GM12874 (cell line): Measurements from ENCODE around the gene SMIM36.

Experiments
- TF ChIP-seq, protein P1 (sequence below): IDR thresholded peaks from 2 replicates; pipeline ENCODE4 v1.5.1; 2011; ENCODE audit warnings: low read depth, mild to moderate bottlenecking, control low read depth, low read length, moderate library complexity; ENCODE audit not compliant: insufficient read depth

Gene SMIM36

DNA sequence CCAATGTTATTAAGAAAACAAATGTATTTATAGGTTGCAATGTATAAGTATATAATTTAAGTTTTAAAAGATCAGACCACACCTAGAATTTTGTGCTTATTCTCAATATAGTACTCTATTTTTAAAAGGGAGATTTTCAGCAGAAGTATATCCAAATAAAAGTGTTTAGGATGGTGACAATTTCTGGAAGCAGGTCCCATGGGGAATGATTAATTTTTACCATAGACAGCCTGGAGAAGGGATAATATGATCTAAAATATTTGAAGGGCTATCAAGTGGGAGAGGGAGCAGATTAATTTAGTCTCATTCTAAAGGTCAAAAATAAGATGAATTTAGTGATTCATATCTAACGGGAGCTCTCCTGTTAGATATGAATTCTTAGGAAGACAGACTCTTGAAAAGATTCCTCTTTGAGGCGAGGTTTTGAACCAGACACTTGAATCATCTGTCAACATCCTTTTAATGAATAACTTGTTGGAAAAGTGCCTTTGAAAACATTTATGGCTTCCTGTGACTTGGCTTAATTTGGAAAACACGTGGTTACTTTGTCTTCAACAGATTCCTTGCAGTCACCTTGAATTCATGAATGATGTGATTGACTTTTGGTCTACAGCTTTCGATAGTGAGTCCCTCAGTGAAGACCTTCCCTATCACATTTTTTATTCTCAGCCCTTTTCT, 29.3 kb upstream of the SMIM36 start:
- TF ChIP-seq, protein P1, sequence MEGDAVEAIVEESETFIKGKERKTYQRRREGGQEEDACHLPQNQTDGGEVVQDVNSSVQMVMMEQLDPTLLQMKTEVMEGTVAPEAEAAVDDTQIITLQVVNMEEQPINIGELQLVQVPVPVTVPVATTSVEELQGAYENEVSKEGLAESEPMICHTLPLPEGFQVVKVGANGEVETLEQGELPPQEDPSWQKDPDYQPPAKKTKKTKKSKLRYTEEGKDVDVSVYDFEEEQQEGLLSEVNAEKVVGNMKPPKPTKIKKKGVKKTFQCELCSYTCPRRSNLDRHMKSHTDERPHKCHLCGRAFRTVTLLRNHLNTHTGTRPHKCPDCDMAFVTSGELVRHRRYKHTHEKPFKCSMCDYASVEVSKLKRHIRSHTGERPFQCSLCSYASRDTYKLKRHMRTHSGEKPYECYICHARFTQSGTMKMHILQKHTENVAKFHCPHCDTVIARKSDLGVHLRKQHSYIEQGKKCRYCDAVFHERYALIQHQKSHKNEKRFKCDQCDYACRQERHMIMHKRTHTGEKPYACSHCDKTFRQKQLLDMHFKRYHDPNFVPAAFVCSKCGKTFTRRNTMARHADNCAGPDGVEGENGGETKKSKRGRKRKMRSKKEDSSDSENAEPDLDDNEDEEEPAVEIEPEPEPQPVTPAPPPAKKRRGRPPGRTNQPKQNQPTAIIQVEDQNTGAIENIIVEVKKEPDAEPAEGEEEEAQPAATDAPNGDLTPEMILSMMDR: no peak

DNA sequence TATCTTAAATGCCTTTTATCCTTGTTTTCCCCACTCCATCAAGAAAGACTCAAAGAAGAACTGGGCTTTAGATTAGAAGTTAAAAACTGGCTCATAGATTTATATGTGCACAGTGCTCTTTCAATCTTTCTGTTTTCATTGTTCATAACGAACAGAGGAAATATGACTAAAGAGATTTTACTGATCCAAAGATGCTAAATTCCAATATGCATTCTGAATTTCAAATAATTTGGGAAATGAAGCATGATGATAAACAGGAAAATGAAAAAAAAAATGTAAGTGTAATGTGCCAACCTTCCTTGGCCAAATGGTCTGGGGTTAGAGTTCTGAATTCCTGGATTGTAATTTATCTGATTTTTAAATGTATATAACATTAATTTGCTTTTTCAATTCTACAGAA, 25.0 kb upstream of the SMIM36 start:
- TF ChIP-seq, protein P1: no peak

DNA sequence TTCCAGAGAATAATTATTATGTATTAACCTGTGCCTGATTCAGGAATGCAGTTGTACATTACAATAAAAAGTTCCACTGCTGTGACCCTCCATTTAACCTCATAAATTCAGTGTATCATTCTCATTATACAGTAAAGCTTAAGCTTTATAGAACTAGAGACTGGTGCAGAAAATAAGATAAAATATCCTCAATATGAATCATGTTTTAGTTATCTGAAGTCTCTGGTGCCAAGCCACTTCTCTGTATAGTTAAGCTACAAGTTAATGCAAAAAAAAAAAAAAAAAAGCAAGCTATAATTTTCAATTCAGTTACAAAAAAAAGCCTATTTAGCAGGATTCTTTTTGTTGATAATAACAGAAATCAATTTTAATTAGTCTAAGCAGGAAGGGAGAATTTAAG, 22.4 kb upstream of the SMIM36 start:
- TF ChIP-seq, protein P1: no peak

DNA sequence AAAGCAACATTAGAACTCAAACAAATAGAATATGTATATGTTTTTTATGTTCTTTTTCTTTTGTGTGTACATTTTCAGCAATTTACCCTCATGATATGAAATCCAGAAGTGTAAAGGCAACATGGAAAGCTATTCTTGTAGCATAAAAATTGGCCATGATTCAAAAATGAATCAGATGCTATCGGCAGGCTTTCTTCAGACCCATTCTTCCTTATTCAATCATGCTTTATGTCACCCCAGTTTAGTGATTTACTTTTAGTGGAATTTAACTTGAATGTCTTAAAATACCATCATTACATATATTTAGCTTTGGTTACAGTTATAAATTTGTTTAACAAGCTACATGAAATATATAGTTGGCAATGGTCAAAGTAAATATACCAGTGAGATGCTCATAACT, 21.4 kb upstream of the SMIM36 start:
- TF ChIP-seq, protein P1: no peak

DNA sequence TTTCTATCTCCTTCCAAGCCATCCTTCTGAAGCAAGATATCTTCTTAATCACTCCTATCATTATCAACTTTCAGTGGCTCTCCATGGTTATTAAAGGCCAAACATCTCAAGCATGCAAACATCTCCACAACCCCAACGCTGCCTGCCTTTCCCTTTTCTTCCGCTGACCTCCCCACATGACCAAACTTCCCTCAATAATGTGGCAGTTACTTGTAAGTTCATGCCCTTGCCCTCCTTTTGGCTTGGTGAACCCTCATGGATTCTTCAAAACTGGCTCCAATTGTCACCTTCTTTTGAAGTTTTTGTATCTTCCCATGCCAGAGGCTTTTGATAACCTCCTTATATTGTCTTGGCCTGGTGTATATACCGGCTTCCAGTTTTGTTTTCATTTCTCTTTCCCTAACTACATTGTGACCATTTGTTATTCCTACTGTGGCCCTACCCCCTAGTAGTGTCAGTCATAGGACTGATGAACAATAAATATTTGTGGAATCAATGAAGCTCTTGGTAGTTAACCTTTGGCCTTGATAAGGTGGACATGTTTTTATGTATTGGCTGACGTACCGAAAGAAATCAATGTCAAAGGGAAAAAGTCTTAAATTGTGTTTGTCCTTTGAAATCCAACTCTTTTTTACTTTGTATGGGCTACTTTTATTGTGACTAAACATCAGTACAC, 19.9 kb upstream of the SMIM36 start:
- TF ChIP-seq, protein P1: no peak

DNA sequence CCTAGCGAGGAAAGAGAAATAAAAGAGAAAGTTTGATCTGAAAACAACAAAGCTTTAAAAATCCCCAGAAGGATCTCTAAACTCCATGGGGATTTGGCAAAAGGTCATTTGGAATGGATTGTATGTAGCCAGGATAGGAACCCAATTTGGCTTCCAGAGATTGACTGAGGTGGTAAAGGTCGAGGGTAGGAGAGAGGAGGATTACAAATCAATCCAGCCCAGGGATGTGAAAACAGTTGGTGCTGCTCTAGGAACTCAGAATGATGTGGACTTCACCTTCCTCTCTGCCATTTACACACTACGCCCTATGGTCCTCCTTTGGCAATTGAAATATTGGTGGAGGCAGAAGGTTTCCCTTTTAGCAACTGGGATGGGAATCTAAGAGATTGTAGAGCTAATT, 18.8 kb upstream of the SMIM36 start:
- TF ChIP-seq, protein P1: no peak

DNA sequence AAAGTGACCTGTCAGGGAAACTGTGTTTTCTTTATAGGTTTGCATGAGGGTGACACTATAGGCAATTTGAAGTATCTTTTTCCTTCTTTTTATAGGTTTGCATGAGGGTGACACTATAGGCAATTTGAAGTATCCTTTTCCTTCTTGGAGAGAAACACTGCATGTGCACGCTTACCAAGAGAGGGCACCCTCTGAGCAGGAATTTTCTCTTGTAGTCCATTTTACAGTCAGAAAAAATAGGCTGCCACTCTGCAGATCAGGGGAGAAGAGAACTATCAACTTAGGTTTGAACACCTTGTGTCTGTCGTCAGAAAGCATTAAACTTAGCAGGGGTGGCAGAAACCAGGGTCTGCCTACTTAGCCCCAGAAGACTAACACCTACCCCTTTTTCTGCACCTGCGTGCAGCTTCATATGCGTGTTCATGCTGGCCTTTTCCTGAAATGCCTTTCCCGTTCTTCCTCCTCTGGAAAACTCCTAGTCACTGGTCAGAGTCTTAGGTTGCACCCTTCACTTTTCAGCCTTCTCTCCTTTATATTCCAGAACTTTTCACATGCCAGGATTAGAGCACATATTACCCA, 16.4 kb upstream of the SMIM36 start:
- TF ChIP-seq, protein P1: 0 out of 2 replicates have a peak, but pooled peaks have one; percentile 21
